SK-N-MC (cell line): Measurements from ENCODE around the gene TMEM191B.
"Not testable (repeated sequence)": the region's sequence is repeated elsewhere in the genome, so short reads cannot be mapped to it uniquely, and the experiment has no call there.

ENCODE experiments used
- EZH2 ChIP-seq: fragments of 200-600 bp; sonication (generic); IDR thresholded peaks from one replicate; pipeline ENCODE4 v1.6.1; 2017; ENCODE audit warnings: antibody characterized with exemption
- POLR2AphosphoS5 ChIP-seq: IDR thresholded peaks from 2 replicates; pipeline ENCODE4 v1.6.1; 2012; ENCODE audit warnings: mild to moderate bottlenecking, low read depth, low read length, borderline replicate concordance

GRCh38 chr22:18528597-18529415 lies 1.2 kb downstream of the TMEM191B start:
- TF ChIP-seq EZH2, POLR2AphosphoS5: not testable (repeated sequence)
